ENCODE data around the gene LGALS3.

GRCh38 chr14:55117803-55118441 is 11.1 kb upstream of the LGALS3 start:
- TF ChIP-seq CTCF (conservative IDR thresholded peaks at IDR 0.05) (no peak), EZH2 (IDR thresholded peaks at IDR 0.05; ENCODE audit: low read depth) (no peak)
